NCI-H1417 treated with DMSO at 0.1 percent for 48 hours (cell line): ENCODE data around the gene FBXO45.
A peak's percentile ranks its signal among the peaks of the same experiment; 100 is the strongest.
"Not testable (repeated sequence)": the region's sequence is repeated elsewhere in the genome, so short reads cannot be mapped to it uniquely, and the experiment has no call there.

Experiments used
- DNase-seq: peaks from one replicate; lab custom pipeline; 2025; lab: John Stamatoyannopoulos, UW

The FBXO45 gene

DNA sequence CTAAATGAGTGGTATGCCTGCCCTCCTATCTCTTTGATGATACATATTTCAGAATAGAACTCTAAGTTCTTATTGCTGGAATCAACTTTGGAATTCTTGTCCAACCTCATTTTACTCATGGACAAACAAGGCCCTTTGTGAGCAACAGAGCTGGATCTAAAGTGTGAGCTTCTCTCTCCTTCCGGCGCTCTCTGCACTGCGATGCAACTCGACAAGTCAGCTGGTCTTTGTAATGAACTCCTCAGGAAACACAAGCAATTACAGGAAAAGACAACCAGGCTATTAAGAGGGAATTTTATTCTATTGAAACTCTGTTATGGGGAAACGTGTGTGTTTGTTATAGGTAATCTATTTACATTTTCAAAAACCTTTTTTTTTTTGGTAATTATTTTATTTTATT, 50.8 kb downstream of the FBXO45 start:
- DNase-seq: no peak

GRCh38 chr3:196619627-196620026, 51.2 kb downstream of the FBXO45 start:
- not testable (repeated sequence) for DNase-seq

DNA sequence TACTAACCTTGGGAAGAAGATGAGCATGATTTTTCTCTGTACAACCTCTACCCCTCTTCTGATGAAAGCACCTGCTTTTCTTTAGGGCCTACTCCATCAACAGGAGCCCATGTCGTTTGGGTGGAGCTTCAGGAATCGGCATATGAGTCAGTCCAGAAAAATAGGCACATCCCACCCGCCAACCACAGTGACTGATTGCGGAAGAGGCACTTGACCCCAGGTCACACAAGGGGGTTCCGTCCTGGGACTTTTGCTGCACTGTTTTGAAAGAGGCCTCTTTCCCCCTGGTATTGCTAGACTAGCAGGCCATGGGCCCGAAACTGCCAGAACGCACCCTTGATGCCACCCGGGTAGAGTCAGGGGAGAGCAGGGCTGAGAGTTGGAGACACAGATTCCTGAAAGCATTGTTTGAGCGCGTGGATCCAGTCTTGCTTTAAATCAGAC, 51.7 kb downstream of the FBXO45 start:
- DNase-seq: no peak

DNA sequence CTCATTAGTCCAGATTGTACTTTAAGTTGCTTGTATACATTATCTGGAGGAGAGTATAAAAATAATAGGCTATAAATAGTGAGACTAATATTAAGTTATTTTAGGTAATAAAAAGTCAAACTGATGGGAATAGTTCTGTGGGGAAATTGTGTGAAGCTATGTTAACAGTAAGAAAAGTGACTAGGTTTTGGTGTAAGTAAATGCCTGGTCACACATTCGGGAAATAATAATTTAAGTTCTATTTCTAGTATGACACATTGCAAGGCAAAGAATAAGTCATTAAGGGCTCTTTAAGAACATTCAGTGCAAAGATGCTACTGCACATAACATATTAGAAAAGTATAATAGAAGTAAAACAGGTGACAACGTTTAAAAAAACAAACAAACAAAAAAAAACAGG, 52.2 kb downstream of the FBXO45 start:
- no peak for DNase-seq

DNA sequence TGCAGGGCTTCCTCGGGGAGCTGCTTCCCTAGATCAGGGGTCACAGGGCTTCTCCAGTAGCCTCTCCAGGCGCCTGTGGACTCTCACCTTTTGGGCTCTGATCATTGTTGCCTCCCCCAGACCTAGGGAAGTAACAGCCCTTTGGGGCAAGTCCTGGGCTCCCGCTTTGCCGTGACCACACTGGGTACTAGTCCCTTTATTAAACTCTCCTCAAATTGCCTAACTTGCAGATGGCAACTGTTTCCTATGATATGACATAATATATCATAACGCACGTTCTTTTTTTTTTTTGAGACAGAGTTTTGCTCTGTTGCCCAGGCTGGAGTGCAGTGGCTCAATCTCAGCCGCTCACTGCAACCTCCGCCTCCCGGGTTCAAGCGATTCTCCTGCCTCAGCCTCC, 53.2 kb downstream of the FBXO45 start:
- no peak for DNase-seq

DNA sequence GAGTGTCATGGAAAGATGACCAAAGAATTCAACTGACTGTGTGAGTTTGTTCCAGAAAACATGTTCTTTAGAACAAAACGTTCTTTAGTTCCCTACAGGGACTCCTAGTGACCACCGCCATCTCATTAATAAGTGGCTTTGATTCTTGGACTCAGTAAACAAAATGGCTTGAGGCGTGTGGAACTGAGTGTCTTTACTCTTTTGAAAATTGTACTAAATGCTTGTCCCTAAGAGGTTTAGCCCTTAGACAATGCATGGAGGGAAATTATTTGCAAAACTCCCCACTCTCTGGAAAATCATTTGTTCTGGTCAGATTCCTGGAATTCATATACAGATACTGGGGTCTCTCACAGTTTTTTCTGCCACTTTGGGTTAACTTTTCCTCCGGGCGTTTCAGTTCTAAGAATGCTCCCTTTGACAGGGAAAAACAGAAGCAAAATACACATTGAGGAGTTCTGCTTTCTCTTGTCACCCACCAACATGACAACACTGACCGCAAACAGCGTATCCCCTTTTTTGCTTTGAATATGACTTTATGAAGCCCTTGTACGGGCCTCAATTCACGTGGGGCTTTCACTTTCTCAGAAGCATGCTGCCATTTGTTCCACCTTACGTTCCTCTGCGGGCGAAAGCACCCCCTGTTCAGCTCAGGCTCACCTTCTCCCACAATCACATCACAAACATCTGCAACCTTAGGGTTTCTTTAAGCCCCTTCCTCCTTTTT, 55.8 kb downstream of the FBXO45 start:
- DNase-seq: no peak

GRCh38 chr3:196624907-196625306, 56.4 kb downstream of the FBXO45 start:
- no peak for DNase-seq

GRCh38 chr3:196625331-196625730, 56.9 kb downstream of the FBXO45 start:
- no peak for DNase-seq

DNA sequence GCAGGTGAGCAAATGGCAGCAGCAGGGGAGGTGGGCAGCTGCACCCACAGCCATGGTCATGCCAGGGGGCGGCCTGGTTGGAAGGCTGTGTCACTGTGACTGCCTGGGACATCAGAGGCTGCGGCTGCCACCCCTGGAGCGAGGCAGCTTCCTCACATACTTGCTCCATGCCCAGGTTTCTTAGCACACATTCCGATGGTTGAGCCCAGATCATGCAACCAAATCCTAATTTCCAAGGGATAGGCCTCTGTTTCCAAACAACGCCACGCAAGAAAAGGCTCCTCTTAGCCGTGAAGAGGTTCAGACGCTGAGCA, 59.4 kb downstream of the FBXO45 start:
- DNase-seq: no peak

GRCh38 chr3:196629228-196629627, 60.8 kb downstream of the FBXO45 start:
- no peak for DNase-seq

DNA sequence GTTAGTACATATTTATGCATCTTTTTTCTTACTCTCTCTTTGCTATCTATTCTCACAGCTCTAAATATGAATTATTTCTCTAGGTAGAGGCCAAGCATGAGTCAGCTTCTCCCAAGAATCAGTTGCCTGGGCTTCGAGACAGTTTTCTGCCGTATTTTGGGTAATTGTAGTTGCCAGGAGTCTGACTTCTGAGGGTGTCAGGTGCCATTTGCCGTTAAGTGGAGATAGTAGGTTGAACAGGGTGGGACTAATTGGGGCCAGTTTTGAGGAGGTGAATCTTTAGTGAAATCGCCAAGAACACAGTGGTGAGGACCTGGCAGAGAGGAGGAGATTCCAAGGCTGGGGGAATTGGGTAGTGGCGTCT, 63.2 kb downstream of the FBXO45 start:
- no peak for DNase-seq

DNA sequence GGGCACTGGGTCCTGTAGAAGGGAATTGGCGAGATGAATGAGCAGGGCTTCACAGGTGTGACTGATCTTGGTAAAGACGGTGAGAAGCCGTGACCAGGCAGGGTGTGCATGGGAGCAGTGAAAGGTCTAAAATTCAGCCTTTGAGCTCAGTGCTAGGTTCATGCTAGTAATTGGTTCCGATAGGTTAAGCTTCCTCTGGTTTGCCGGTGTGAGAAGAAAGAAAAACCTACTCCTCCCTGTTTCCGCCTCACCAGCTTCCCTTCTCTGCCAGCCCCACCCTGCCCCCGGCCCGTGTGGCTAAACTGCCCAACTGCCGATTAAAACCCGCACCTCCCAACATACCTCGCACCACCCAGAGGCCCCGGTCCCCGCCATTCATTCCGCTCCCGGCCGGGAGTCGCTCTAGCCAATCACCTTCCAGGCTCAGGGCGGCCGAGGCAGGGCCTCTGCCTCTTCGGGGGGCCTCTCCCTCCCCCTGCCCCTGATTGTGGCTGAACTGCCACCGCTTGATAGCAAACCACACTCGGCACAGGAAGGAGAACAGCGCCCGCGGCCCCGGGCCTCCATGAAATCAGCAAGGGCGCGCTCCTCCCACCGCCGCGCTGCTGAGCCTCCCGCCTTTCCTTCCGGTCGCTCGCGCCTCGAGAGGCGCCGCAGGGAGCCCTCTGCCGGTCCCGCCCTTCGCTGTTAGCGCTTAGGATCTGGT, 63.7 kb downstream of the FBXO45 start:
- peak; percentile 90 for DNase-seq

- DNase-seq: no peak
These were observed 65.2 kb downstream of the FBXO45 start for GRCh38 chr3:196633555-196634151.

DNA sequence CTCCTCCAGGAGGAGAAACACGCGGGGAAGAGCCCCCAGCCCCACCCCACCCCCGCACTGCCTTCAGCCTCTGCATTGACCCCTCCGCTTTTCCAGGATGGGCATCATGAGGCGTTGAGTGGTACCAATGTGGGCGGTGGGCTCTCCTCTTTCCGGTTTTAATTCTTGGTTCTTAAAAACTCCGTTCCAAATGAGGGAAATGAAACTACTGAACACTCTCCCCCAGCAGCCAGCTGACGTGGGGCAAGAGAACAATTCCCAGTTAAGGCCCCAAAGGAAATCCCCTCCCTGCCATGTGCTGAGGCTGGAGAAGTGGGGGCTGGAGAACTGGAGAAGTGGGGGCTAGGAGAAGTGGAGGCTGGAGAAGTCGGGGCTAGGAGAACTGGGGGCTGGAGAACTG, 65.8 kb downstream of the FBXO45 start:
- no peak for DNase-seq

DNA sequence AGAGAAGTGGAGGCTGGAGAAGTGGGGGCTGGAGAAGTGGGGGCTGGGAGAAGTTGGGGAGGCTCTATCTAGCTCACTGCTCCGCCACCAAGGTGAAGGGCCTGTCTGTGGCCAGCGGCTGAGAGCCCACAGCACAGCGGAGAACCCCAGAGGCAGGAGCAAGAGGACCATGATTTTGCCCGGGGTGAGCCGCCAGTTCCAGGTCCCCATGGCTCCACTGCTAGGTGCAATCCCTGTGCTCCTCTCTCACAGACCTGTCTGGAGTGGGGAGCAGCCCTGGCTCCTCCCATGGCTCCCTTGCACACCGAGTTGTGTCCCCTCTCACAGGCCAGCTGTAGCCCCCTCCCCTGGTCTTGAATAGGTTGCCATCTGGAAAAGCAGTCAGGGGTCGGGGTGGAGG, 66.4 kb downstream of the FBXO45 start:
- DNase-seq: no peak

GRCh38 chr3:196636369-196637349, 68.2 kb downstream of the FBXO45 start:
- DNase-seq: no peak

- not testable (repeated sequence) for DNase-seq
These were observed 69.5 kb downstream of the FBXO45 start for GRCh38 chr3:196637941-196638340.
